Upper lobe of left lung (tissue), 6 donors: Measurements from ENCODE around the gene DEPDC5. TPM values are rescaled to one million over a fixed set of nuclear protein-coding genes. Genes with fewer than 3 reads are reported as not detected.
"Not testable (repeated sequence)": the region's sequence is repeated elsewhere in the genome, so short reads cannot be mapped to it uniquely, and the experiment has no call there.

ENCODE experiments used
- ATAC-seq, 2 donors: fragments of 200-7000 bp; cut with Tn5 transposase; one replicate each; pipeline ENCODE4 v1.9.1; 2022; ENCODE audit warnings: mild to moderate bottlenecking in 2 of 2, moderate library complexity in 2 of 2; ENCODE audit not compliant: low FRiP score in 2 of 2
- DNase-seq, 2 donors: peaks; one replicate each; pipeline ENCODE4 v3.0.0-alpha.2; 2019 to 2020
- H3K27ac ChIP-seq, 4 donors: fragments of 200-600 bp; sonication (generic); one replicate each; pipeline ENCODE4 v1.5.1; 2016 to 2019
- H3K27me3 ChIP-seq, 4 donors: fragments of 200-600 bp; sonication (generic); one replicate each; pipeline ENCODE4 v1.5.1; 2017 to 2019
- H3K36me3 ChIP-seq, 4 donors: fragments of 200-600 bp; sonication (generic); one replicate each; pipeline ENCODE4 v1.5.1; 2016 to 2019
- H3K4me1 ChIP-seq, 4 donors: fragments of 200-600 bp; sonication (generic); one replicate each; pipeline ENCODE4 v1.5.1; 2018 to 2019
- H3K4me3 ChIP-seq, 4 donors: fragments of 200-600 bp; sonication (generic); one replicate each; pipeline ENCODE4 v1.5.1; 2017 to 2019; ENCODE audit warnings: mild to moderate bottlenecking in 2 of 4, moderate library complexity in 1 of 4
- H3K9me3 ChIP-seq, 4 donors: fragments of 200-600 bp; sonication (generic); one replicate each; pipeline ENCODE4 v1.5.1; 2018 to 2019
- CTCF ChIP-seq, 6 experiments: fragments of 450-650 bp in 4 of 6; fragments of 200-600 bp in 2 of 6; sonication (generic) in 2 of 6; IDR thresholded peaks; one replicate each; pipeline ENCODE4 v1.5.1; 2016 to 2019; ENCODE audit warnings: antibody characterized with exemption in 6 of 6
- EP300 ChIP-seq, 4 donors: sonication (generic); formaldehyde crosslinking; IDR thresholded peaks; one replicate each; pipeline ENCODE4 v1.5.1; 2017; ENCODE audit warnings: antibody characterized with exemption in 4 of 4, control low read depth in 2 of 4
- POLR2A ChIP-seq, 4 donors: fragments of 450-650 bp; IDR thresholded peaks; one replicate each; pipeline ENCODE4 v1.5.1; 2016 to 2017; ENCODE audit warnings: antibody characterized with exemption in 4 of 4, mild to moderate bottlenecking in 2 of 4
- POLR2AphosphoS5 ChIP-seq, 2 donors: sonication (generic); formaldehyde crosslinking; IDR thresholded peaks; one replicate each; pipeline ENCODE4 v1.5.1; 2017; ENCODE audit warnings: antibody characterized with exemption in 2 of 2
- WGBS, 2 donors: methylation state at CpG; one replicate each; pipeline ENCODE4 v1.1.5; 2017 to 2018; 5-methylcytosine and 5-hydroxymethylcytosine counted together
- total RNA-seq, 6 donors: library from RNA; depleted of rRNA in 4 of 6; stranded (reverse); fragments of >200 nt in 4 of 6; gene quantifications; one replicate each; pipeline versions ENCODE4 v1.1.0 to v1.2.1, GENCODE V29; 2016 to 2021
- donor health status: DM: no; HTN: no; CAD: no; lungs with moderate emphysema.
- donor health status: DM: no; HTN: yes; CAD: no; lungs with severe emphysema.

The DEPDC5 gene
- total RNA-seq, result 10 to 100 TPM; 10.9 to 31.4 (median 24.4) TPM

- Histone ChIP-seq H3K27ac (peak within 1 kb of the TSS; percentile 96 to 98 (median 96)), H3K36me3 (peaks cover 0 to 8% (median 1%) of the 10 kb centered on the region in 4 donors), H3K9me3 (no peaks in the 10 kb centered on the region), H3K4me3 (peak within 1 kb of the TSS; percentile 76 to 91 (median 87)), H3K27me3 (no peaks in the 10 kb centered on the region), H3K4me1 (peaks cover 27 to 42% (median 35%) of the 10 kb centered on the region in 4 donors)
- TF ChIP-seq POLR2A (IDR thresholded peaks at IDR 0.05), result peak; percentile 45 to 90 (median 78)
- TF ChIP-seq CTCF (IDR thresholded peaks at IDR 0.05), result peak in 3 of 6 experiments; percentile 12 to 31 (median 16)
- peak in 1 of 4 donors; percentile 43 for TF ChIP-seq EP300 (IDR thresholded peaks at IDR 0.05)
- peak; percentile 93 to 94 for TF ChIP-seq POLR2AphosphoS5 (IDR thresholded peaks at IDR 0.05)
- peak; percentile 93 for ATAC-seq
- peak; percentile 98 to 100 for DNase-seq
- WGBS, 2 donors, result 1% methylated on average over 37 to 43 of the region's 65 CpGs
Measured at GRCh38 chr22:31753634-31754501, at the start of gene DEPDC5. DEPDC5 (plus strand) TSS chr22:31754019; CDS start chr22:31754922, 903 bp downstream.

- ATAC-seq, result no peak
- Histone ChIP-seq H3K4me3 (no peak overlapping the region), H3K36me3 (peaks cover 12 to 73% (median 32%) of the 10 kb centered on the region in 4 donors), H3K27ac (no peak overlapping the region), H3K27me3 (no peaks in the 10 kb centered on the region), H3K4me1 (no peaks in the 10 kb centered on the region), H3K9me3 (no peaks in the 10 kb centered on the region)
- 94 to 96% methylated on average over 8 of the region's 8 CpGs for WGBS, 2 donors
- TF ChIP-seq POLR2A (IDR thresholded peaks at IDR 0.05) (no peak), CTCF (IDR thresholded peaks at IDR 0.05) (no peak), POLR2AphosphoS5 (IDR thresholded peaks at IDR 0.05) (no peak), EP300 (IDR thresholded peaks at IDR 0.05) (no peak)
- no peak for DNase-seq
Measured at GRCh38 chr22:31707519-31707918, 46.3 kb upstream of the DEPDC5 start.

- 77 to 93% methylated on average over 12 of the region's 12 CpGs for WGBS, 2 donors
- H3K27me3 ChIP-seq, H3K4me3 ChIP-seq, ATAC-seq, H3K9me3 ChIP-seq, H3K4me1 ChIP-seq, H3K27ac ChIP-seq: not testable (repeated sequence)
- peak in 1 of 2 donors; percentile 24 for DNase-seq
- peaks cover 23 to 78% (median 38%) of the 10 kb centered on the region in 4 donors for H3K36me3 ChIP-seq
Measured at GRCh38 chr22:31711226-31711625, 42.6 kb upstream of the DEPDC5 start.

GRCh38 chr22:31715147-31715778, 38.6 kb upstream of the DEPDC5 start:
- ATAC-seq (no peak), DNase-seq (no peak)
- Histone ChIP-seq H3K36me3 (peaks cover 28 to 88% (median 48%) of the 10 kb centered on the region in 4 donors), H3K4me1 (no peaks in the 10 kb centered on the region), H3K27me3 (no peaks in the 10 kb centered on the region), H3K4me3 (no peak overlapping the region), H3K27ac (no peak overlapping the region), H3K9me3 (no peaks in the 10 kb centered on the region)
- WGBS, 2 donors, result 51 to 60% methylated on average over 5 of the region's 5 CpGs
- no peak for TF ChIP-seq CTCF (IDR thresholded peaks at IDR 0.05)
- TF ChIP-seq POLR2AphosphoS5 (IDR thresholded peaks at IDR 0.05), result no peak
- no peak for TF ChIP-seq POLR2A (IDR thresholded peaks at IDR 0.05)

GRCh38 chr22:31719850-31720471, 33.9 kb upstream of the DEPDC5 start:
- H3K27ac ChIP-seq, result no peak overlapping the region
- no peak for DNase-seq
- 92 to 95% methylated on average over 7 of the region's 7 CpGs for WGBS, 2 donors
- peaks cover 23 to 84% (median 47%) of the 10 kb centered on the region in 4 donors for H3K36me3 ChIP-seq
- no peaks in the 10 kb centered on the region for H3K27me3 ChIP-seq
- H3K9me3 ChIP-seq, result no peaks in the 10 kb centered on the region
- TF ChIP-seq EP300 (IDR thresholded peaks at IDR 0.05) (no peak), POLR2A (IDR thresholded peaks at IDR 0.05) (no peak)
- H3K4me1 ChIP-seq, result no peaks in the 10 kb centered on the region
- H3K4me3 ChIP-seq, result no peak overlapping the region
- no peak for ATAC-seq
